DND-41 (cell line): ENCODE measurements around the gene RTN4RL2.

Experiments used
- CTCF ChIP-seq: IDR thresholded peaks from 2 replicates; pipeline ENCODE4 v1.5.1; 2012; ENCODE audit warnings: borderline replicate concordance, low read length, moderate library complexity, mild to moderate bottlenecking; ENCODE audit not compliant: poor library complexity, severe bottlenecking; ENCODE audit errors: extremely low read depth
- EZH2 ChIP-seq: IDR thresholded peaks from 3 replicates; pipeline ENCODE4 v1.6.1; 2012; ENCODE audit warnings: borderline replicate concordance, low read depth, mild to moderate bottlenecking, moderate library complexity, low read length, inconsistent platforms; ENCODE audit not compliant: severe bottlenecking

- no peak for TF ChIP-seq CTCF
- no peak for TF ChIP-seq EZH2
Measured at GRCh38 chr11:57484141-57484710, 23.9 kb downstream of the RTN4RL2 start.
